ENCODE measurements around the gene VPS13D.

Gene VPS13D

GRCh38 chr1:12543740-12544154 is 313.9 kb downstream of the VPS13D start:
- Mint-ChIP-seq H3K27ac (no peak overlapping the region), H3K4me3 (no peak overlapping the region), H3K9me3 (no peaks in the 10 kb centered on the region), H3K36me3 (no peaks in the 10 kb centered on the region), H3K27me3 (no peaks in the 10 kb centered on the region), H3K4me1 (peaks cover 3% of the 10 kb centered on the region)

DNA sequence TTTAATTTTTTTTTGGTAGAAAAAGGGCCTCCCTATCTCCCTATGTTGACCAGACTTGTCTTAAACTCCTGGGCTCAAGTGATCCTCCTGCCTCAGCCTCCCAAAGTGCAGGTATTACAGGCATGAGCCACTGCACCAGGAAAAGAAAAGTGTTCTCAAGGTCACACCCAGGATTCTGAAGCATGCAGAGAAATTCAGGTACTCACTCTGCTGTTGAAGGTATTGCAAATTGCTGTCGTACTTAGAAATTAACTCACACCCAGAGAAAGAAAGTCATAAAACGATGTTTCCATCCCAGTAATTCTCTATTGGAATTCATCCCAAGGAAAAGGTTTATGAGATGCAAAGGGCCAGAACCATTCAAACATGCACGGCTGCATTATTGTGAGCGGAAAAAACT is 314.5 kb downstream of the VPS13D start:
- H3K36me3 Mint-ChIP-seq: no peaks in the 10 kb centered on the region
- H3K4me1 Mint-ChIP-seq: peaks cover 3% of the 10 kb centered on the region
- H3K9me3 Mint-ChIP-seq: no peaks in the 10 kb centered on the region
- H3K4me3 Mint-ChIP-seq: no peak overlapping the region
- no peak overlapping the region for H3K27ac Mint-ChIP-seq
- H3K27me3 Mint-ChIP-seq: no peaks in the 10 kb centered on the region

DNA sequence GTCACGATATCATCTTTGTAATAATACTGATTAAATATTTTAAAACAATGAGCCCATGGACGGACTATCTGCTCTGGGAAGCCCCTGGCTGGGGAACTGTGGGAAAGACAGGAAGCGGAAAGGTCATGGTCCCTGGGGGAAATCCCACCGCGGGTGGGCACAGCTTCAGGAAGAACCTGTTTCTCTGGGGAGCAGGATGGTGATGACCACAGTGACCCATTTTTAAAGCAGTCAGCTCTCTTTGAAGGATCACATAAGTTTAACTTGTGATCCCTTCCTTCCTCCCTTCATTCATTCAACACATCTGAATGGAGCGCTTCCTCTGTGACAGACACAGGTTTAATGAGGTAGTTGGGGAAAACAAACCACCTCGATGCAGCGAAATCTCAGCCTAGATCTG is 315.2 kb downstream of the VPS13D start:
- H3K36me3 Mint-ChIP-seq: no peaks in the 10 kb centered on the region
- H3K27ac Mint-ChIP-seq: no peak overlapping the region
- H3K9me3 Mint-ChIP-seq: no peaks in the 10 kb centered on the region
- peaks cover 8% of the 10 kb centered on the region for H3K4me1 Mint-ChIP-seq
- H3K4me3 Mint-ChIP-seq: no peak overlapping the region
- no peaks in the 10 kb centered on the region for H3K27me3 Mint-ChIP-seq

GRCh38 chr1:12546771-12547585 is 317.1 kb downstream of the VPS13D start:
- H3K36me3 Mint-ChIP-seq: no peaks in the 10 kb centered on the region
- no peak overlapping the region for H3K4me3 Mint-ChIP-seq
- peaks cover 9% of the 10 kb centered on the region for H3K4me1 Mint-ChIP-seq

GRCh38 chr1:12547586-12548225 is 317.9 kb downstream of the VPS13D start:
- H3K27ac Mint-ChIP-seq: no peak overlapping the region
- H3K27me3 Mint-ChIP-seq: no peaks in the 10 kb centered on the region
- no peaks in the 10 kb centered on the region for H3K9me3 Mint-ChIP-seq

More at GRCh38 chr1:12546771-12547585, 317.1 kb downstream of the VPS13D start:
- H3K27ac Mint-ChIP-seq: peak overlapping the region; percentile 62
- H3K27me3 Mint-ChIP-seq: no peaks in the 10 kb centered on the region
- no peaks in the 10 kb centered on the region for H3K9me3 Mint-ChIP-seq

DNA sequence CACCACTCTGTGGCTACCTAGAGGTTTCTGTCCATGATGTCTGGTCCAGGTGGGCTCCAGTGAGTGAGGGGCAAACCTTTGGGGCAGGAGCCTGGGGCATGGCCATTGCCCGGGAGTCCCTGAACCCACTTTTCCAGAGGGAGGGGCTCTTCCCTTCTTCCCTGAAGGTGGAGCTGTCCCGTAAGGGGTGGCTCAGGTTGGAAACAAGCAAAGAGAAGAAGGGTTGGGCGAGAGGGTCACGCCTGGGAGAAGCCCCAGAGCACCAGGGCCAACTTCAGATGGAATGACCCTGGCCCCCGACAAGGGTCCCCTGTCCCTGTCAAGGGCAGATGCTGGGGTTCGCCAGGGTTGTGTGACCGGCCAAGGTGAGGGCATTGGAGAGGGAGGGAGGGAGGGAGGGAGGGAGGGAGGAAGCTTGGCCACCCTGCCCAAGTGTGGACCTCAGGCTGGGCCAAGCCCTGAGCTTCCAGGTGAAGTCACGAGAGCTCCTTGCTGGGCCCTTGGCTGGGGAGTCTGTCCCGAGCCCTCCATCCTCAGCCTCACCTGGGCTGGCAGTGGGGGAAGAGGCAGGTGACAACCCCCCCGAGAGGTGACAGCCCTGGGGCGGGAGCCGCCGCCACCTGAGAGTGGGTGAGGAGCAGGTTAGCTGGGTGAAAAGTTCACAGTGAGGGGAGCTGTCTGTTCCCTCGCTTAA is 318.6 kb downstream of the VPS13D start:
- Mint-ChIP-seq H3K27me3 (no peaks in the 10 kb centered on the region), H3K27ac (no peak overlapping the region), H3K4me3 (no peak overlapping the region), H3K4me1 (peaks cover 9% of the 10 kb centered on the region), H3K9me3 (no peaks in the 10 kb centered on the region), H3K36me3 (no peaks in the 10 kb centered on the region)

More at GRCh38 chr1:12547586-12548225, 317.9 kb downstream of the VPS13D start:
- Mint-ChIP-seq H3K4me1 (peaks cover 9% of the 10 kb centered on the region), H3K4me3 (no peak overlapping the region), H3K36me3 (no peaks in the 10 kb centered on the region)

GRCh38 chr1:12548973-12549459 is 319.2 kb downstream of the VPS13D start:
- Mint-ChIP-seq H3K27ac (no peak overlapping the region), H3K27me3 (no peaks in the 10 kb centered on the region), H3K4me3 (no peak overlapping the region), H3K36me3 (no peaks in the 10 kb centered on the region), H3K9me3 (no peaks in the 10 kb centered on the region), H3K4me1 (peaks cover 9% of the 10 kb centered on the region)

DNA sequence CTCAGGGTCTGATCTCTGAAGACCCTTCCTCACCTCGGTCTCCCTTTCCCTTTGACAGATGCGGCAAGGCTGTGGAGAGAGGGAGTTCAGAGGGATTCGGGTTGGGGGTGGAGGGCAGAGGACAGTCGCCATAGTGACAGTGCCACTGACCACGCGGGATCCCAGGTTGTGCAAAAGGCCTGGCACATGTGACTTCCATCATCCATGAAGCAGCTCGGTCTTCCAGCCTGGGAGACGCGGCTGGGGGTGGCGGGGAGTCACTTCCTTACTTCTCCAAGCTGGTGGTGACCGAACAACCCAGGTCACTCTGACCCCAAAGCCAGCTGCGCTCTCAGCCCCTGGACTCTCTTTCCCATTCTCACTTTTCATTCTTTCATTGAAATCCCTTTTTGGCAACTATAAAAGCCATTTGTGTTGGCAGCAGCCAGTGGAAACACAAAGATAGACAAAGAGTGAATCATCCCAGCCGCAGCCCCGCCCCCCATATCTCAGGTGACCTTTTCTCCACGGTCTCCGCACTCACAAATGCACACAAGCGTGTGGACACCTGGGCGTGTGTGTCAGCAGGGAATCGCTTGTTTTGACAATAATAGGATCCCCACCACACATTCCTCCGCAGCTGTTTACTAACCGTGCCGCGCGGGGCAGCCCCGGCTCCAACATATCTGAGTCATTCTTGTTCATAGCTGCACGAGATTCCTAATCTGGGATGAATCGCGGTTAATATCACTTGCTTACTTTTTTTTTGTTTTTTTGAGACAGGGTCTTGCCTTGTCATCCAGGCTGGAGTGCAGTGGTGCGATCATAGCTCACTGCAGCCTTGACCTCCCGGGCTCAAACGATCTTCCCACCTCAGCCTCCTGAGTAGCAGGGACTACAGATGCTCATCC is 319.9 kb downstream of the VPS13D start:
- no peak overlapping the region for H3K4me3 Mint-ChIP-seq
- no peaks in the 10 kb centered on the region for H3K27me3 Mint-ChIP-seq
- no peaks in the 10 kb centered on the region for H3K36me3 Mint-ChIP-seq
- no peaks in the 10 kb centered on the region for H3K9me3 Mint-ChIP-seq
- H3K4me1 Mint-ChIP-seq: peaks cover 9% of the 10 kb centered on the region
- peak overlapping the region; percentile 62 for H3K27ac Mint-ChIP-seq

- no peaks in the 10 kb centered on the region for H3K36me3 Mint-ChIP-seq
- no peak overlapping the region for H3K27ac Mint-ChIP-seq
- H3K4me3 Mint-ChIP-seq: no peak overlapping the region
- H3K9me3 Mint-ChIP-seq: no peaks in the 10 kb centered on the region
- H3K27me3 Mint-ChIP-seq: no peaks in the 10 kb centered on the region
- H3K4me1 Mint-ChIP-seq: peaks cover 9% of the 10 kb centered on the region
Observed at GRCh38 chr1:12551584-12551983, 321.8 kb downstream of the VPS13D start.

DNA sequence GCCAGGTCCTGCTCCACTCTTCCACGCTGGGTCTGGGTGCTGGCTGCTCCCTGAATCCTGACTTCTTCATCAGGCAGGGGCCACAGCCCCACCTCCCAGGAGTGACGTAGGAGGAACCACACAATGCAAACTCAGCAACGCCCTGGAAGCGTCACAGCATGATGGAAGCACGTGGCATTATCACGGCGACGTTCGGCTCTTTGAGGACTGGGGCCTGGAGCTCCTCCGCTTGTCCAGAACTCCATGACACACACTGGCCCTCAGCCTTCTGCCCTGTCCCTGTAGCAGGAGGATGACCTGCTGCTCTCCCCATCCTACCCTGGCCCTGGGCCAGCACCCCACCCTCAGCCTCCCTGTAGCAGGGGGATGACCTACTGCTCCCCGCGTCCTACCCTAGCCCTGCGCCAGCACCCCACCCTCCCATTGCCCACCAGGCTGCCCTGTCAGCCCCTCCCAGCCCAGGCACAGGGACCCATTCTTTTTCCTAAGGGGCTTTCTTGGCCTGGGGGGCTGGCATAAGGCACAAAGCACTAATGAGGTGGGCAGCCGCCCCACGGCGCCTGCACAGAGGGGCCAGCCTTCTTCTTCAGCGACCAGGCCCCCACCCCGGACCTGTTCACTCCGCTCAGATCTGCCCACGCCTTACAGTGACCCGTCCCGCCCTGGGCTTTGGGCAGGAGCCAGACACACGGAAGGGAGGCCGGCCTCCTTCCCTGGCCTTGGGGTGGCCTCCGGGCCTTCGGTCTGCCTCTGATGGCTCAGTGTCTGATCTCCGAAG is 322.5 kb downstream of the VPS13D start:
- Mint-ChIP-seq H3K4me3 (no peak overlapping the region), H3K4me1 (peaks cover 9% of the 10 kb centered on the region)

DNA sequence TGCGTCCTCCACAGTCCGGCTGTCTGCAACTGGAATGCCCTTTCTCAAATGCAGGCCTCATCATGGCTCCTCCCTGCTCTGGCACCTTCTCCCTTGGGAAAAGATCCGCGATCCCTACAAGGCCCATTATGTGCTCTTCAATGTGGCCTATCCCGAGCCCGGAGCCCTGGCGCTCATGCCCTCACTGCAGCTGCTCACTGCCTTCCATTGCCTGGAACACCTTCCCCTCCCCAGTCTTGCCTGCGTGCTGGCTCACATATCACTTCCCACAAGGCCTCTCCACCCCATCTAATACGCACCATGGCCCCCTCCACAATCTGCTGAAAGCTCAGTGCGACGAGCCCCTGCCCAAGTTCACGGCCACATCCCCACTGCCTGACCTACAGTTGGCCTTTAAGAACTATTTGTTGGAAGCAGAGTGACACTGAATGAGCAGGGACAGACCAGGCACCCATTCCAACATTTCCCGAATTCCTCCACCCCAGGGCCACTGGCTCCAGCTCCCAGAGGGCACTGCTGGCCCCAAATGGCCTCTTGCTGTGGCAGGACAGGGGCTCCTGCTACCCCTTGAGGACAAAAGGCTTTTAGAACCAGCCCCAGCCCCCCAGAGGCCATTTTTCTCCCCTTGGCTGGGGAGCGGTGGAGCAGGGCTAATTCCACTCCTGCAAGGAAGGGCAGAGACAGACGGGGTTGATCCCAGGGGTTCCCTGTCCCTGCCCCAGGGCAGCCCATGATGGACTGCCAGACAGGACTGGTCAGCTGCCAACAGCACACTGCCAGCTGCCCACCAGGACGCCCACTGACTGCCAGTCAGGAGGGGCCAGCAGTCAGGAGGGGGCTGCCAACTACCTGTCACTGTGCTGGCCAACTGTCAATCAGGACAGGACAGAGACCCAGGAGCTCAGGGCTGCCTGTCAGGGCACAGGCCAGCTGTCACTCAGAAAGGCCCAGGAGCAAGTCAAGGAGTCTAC is 323.4 kb downstream of the VPS13D start:
- Mint-ChIP-seq H3K9me3 (no peaks in the 10 kb centered on the region), H3K36me3 (no peaks in the 10 kb centered on the region), H3K4me1 (peaks cover 5% of the 10 kb centered on the region), H3K4me3 (no peak overlapping the region), H3K27ac (no peak overlapping the region), H3K27me3 (no peaks in the 10 kb centered on the region)

More for the DNA sequence above, 322.5 kb downstream of the VPS13D start:
- no peak overlapping the region for H3K27ac Mint-ChIP-seq
- no peaks in the 10 kb centered on the region for H3K27me3 Mint-ChIP-seq
- H3K36me3 Mint-ChIP-seq: no peaks in the 10 kb centered on the region
- H3K9me3 Mint-ChIP-seq: no peaks in the 10 kb centered on the region

- Mint-ChIP-seq H3K4me1 (peaks cover 5% of the 10 kb centered on the region), H3K9me3 (no peaks in the 10 kb centered on the region), H3K4me3 (no peak overlapping the region), H3K36me3 (no peaks in the 10 kb centered on the region), H3K27me3 (no peaks in the 10 kb centered on the region), H3K27ac (no peak overlapping the region)
Observed at GRCh38 chr1:12553963-12554362, 324.1 kb downstream of the VPS13D start.

- Mint-ChIP-seq H3K27me3 (no peaks in the 10 kb centered on the region), H3K36me3 (no peaks in the 10 kb centered on the region)
Observed at GRCh38 chr1:12554521-12555305, 324.9 kb downstream of the VPS13D start.

More at GRCh38 chr1:12554521-12555305, 324.9 kb downstream of the VPS13D start:
- no peak overlapping the region for H3K27ac Mint-ChIP-seq
- peaks cover 3% of the 10 kb centered on the region for H3K4me1 Mint-ChIP-seq
- no peaks in the 10 kb centered on the region for H3K9me3 Mint-ChIP-seq
- H3K4me3 Mint-ChIP-seq: no peak overlapping the region
